HG03175 (cell line): ENCODE data around the gene CHEK2.
"Not testable (repeated sequence)": the region's sequence is repeated elsewhere in the genome, so short reads cannot be mapped to it uniquely, and the experiment has no call there.

Experiments used
- ATAC-seq: cut with Tn5 transposase; IDR thresholded peaks from one replicate; pipeline ENCODE4 v1.9.1; 2021; ENCODE audit warnings: mild to moderate bottlenecking, moderate library complexity; ENCODE audit not compliant: unreplicated experiment

CHEK2 gene

DNA sequence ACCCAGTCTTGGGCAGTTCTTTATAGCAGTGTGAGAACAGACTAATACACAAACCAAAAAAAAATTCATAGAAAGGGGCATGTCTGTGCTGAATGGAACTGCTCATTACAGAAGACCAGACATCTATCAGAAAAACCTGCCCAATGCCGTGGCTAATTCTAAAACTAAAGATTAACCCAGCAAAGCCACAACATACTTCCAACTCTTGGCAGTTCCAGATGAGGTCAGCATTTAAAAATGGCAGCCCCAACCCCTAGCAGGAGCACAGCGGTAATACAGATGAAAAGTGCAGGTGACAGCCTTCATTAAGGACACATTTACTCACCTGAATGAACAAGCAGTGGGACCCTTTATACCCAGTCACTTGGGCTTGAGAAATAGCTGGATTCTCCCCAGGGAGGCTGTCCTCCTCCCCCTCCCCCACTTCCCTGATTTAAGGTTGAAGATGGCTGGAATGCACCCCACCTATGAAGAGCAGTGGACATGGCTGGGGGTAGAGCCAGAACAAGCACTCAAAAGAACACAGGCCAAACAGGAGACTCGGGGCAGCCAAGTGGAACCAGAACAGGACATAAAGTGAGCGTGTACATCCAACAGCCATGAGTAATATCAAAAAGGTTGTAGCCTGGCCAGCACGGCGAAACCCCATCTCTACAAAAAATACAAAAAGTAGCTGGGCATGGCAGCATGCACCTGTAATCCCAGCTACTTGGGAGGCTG is 48.4 kb downstream of the CHEK2 start:
- ATAC-seq, result not testable (repeated sequence)

DNA sequence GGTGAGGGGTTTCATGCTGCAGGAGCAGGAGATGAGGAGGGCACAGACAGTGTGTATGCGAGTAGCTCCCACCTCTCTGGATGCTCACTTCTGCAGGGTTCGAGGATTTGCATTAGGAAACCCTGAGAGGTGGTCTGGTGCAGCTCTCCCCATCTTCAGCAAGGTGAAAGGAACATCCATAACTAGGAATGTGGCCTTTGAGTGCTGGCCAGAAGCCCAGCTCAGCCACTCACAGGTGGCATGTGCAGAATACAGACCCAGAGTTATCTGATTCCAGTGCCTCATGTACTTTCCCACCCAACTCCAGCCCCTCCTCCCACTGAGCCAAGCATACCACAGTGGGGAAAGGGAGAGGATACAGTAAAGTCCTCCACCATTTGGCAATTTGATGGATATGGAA is 51.8 kb downstream of the CHEK2 start:
- not testable (repeated sequence) for ATAC-seq

DNA sequence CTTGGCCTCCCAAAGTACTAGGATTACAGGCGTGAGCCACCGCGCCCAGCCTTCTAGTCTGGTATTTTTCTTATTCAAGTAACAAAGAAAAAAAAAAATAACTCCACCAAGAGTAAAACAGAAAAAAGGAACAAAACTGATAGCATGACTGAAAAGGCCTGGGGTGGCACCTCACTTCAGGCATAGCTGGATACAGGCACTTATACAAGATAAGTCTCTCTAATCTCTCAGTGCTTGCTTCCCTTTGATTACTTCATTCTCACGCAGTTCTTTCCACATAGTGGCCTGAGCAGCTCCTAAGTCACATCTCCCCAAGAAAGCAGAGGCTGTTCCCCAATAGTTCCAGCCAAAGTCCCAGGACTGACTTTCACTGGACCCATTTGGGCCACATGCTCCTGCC is 58.7 kb downstream of the CHEK2 start:
- ATAC-seq, result not testable (repeated sequence)

DNA sequence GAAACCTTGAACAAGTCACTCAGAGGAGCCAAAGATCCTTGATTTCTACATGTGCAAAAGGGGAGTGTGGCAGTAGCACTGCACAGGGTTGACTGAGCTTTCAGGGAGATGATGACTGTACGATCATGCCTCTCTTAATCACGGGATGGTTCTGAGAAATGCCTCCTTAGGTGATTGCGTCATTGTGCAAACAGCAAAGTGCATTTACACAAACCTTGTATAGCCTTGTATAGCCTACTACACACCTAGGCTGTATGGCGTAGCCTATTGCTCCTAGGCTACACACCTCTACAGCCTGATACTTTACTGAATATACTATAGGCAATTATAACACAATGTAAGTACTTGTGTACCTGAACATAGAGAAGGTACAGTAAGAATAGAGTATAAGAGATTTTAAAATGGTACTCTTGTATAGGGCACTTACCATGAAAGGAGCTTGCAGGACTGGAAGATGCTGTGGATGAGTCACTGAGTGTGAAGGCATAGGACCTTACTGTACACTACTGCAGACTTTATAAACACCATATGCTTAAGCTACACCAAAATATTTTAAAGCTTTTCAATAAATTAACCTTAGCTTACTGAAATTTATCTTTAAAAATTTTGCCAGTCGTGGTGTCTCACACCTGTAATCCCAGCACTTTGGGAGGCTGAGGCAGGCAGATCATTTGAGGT is 60.7 kb downstream of the CHEK2 start:
- ATAC-seq, result not testable (repeated sequence)

DNA sequence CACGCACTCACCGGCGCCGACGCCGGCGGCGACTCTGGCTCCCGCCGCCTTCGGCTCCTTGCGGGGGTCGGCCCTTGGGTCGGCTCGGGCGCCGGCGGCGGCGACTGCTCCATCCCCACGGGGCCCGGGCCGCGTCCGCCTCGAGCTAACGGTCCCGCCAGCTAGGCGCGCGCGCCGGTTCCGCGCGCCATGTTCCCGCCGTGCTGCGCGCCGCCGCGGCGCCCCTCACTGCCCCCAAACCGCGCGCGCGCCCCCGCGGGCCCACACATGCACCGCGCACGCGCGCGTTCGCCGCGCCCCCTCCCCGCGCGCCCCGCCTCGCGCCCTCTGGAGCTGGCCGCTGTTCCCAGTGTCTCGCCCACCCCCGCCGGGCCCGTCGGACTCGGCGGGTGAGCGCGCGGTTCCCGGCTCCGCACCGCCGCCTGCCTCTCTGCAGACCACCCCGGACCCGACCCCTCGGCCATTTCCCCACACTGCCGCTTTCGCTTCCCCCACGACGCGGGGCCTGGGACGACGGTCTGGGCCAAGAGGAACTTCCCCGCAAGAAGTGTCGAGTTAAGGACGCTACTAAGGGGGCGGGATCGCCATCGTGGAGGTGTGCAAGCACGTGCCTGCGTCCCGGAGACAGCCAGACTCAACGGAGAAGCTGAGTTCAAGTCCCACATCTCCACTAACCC is 61.9 kb downstream of the CHEK2 start, which contains the start of gene TTC28:
Gene TTC28, minus strand, starts transcription at position 230 of the 677 bp plus-strand sequence. Its CDS starts 117 bp downstream, at position 113.
- not testable (repeated sequence) for ATAC-seq

DNA sequence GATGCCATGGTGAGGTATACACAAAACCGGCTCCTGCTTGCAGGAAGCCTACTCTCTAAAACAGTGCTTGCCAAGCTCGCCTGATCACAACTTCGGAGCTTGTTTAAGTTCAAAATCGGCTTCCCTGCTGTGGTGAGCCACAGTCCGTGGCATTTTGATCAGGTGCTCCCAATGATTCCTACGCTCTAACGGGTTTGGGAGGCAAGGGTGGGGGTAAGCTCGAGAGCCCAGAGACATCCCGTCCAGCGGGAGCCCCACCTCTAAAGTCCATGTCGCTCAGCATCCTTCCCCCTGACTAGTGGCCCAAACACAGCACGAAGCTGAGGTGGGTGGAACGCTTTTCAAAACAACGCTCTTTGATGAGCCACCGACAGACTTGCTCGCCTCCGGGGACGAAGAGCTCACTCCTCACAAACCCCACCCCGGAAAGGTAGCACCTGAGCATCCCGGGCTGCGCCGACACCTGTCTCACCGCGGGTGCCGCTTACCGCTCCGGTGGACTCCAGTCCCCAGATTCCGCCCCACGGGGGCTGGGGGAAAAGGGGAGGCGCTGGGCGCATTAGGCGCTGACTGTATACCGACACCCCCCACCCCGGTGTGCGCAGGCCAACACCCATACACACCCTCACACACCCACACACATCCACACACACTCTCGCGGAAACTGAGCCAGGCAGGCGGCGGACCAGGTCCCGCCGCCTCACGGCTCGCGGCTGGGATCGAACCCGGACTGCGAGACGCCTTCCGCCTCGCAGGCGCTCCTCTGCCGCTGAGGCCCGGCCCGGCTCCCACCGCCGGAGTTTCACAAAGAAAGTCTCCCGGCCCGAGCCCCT is 62.6 kb downstream of the CHEK2 start:
- ATAC-seq, result not testable (repeated sequence)

DNA sequence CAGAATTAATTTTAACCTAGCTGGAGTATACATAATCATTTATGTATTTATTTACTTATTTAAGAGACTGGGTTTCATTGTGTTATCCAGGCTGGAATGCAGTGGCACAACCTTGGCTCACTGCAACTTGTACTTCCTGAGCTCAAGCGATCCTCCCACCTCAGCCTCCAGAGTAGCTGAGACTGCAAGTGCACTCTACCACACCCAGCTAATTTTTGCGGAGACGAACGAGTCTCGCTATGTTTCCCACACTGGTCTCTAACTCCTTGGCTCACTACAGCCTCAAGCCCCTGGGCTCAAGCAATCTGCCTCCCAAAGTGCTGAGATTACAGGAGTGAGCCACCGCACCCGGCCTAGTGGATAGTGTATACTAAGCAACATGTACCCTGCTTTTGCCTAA is 63.5 kb downstream of the CHEK2 start:
- ATAC-seq, result not testable (repeated sequence)

DNA sequence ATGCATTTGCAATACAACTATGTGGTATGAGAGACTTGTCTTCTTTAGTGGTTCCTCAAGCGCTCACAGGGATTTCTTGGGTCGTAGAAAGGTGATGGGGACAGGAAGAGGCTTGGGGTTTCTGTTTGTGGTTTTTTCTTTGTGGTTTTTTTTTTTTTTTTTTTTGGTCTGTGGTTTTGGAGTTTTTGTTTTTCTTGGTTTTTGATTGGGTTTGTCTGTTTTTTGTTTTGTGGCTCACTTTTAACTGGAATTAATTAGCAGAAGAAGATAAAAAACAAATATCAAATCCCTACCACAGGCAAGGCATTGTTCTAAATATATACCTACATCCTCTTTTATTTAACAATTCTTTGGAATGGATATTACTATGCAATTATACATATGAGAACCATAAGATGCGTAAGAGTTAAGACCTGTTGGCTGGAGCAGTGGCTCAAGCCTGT is 67.5 kb downstream of the CHEK2 start:
- ATAC-seq, result peak; percentile 57

DNA sequence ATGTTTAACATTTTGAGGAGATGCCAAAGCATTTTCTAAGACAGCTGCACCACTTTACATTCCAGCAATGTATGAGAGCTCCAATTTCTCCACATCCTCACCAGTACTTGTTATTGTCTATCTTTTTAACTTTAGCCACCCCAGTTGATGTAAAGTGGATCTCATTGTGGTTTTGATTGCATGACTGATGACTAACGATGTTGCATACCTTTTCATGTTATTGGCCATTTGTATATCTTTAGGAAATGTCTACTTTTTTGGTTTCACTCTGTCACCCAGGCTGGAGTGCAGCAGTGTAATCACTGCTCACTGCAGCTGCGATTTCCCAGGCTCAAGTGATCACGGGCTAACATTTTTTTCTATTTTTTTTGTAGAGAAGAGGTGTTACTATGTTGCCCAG is 70.9 kb downstream of the CHEK2 start:
- no peak for ATAC-seq

DNA sequence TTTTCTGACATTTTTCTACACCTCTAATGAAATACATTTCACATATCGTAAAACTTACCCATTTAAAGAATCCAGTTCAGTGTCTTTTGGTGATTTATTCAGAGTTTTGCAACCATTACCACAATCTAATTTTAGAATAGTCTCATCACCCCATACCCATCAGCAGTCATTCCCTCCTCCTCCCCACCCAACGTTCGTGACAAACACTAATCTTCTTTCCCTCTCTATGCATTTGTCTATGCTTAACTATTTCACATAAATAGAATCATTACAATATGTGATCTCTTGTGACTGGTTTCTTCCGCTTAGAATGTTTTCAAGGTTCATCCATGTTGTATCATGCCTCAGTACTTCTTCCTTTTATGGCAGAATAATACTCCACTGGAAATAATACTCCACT is 71.5 kb downstream of the CHEK2 start:
- no peak for ATAC-seq

DNA sequence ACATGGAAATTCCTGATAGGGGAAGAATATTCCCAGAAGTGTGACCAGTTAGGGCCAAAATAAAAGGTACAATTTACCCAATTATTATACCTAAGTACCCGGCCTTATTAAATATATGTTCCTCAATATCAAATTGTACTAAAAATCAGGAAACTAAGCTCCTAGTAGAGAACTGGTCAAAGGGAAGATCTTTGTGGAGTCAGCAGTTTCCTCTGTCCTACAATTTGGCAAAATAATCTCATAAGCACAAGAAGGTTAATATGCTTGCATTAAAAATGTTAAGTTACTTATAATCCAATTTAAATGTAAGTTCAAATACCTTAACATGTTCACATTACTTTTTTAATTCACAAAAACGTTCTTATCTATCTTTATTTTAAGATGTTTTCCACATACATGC is 72.2 kb downstream of the CHEK2 start:
- ATAC-seq, result no peak

DNA sequence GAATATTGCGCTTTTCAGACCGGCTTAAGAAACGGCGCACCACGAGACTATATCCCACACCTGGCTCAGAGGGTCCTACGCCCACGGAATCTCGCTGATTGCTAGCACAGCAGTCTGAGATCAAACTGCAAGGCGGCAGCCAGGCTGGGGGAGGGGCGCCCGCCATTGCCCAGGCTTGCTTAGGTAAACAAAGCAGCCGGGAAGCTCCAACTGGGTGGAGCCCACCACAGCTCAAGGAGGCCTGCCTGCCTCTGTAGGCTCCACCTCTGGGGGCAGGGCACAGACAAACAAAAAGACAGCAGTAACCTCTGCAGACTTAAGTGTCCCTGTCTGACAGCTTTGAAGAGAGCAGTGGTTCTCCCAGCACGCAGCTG is 78.1 kb downstream of the CHEK2 start:
- ATAC-seq, result not testable (repeated sequence)

DNA sequence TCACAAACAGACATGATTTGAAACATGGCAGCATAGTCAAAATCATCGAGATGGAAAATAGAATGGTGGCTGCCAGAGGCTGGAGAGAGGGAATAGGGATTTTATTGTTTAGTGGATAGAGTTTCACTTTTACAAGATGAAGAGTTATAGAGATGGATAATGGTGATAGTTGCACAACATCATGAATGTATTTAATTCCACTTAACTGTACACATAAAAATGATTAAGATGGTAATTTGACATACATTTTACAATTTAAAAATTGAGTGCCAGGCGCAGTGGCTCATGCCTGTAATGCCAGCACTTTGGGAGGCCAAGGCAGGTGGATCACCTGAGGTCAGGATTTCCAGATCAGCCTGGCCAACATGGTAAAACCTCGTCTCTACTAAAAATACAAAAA is 83.2 kb downstream of the CHEK2 start:
- ATAC-seq, result no peak

DNA sequence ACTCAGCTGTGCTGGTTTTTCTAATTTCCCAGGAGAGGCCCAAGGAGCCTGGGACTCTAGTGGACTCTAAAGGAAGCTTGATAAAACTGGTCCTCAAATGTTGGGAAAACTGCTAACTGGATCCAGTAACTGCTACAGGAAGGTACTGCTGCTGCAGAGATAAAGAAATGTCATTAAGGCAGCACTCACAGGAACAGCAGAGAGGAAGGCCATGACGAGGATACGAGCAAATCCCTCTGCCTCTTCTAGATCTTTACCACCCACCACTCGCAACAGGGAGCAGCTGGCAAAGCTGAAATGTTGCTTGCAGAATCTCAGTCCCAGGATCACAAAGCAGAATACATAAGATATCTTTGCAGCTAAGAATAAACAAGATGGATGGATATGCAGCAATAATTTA is 85.4 kb downstream of the CHEK2 start:
- ATAC-seq, result no peak

DNA sequence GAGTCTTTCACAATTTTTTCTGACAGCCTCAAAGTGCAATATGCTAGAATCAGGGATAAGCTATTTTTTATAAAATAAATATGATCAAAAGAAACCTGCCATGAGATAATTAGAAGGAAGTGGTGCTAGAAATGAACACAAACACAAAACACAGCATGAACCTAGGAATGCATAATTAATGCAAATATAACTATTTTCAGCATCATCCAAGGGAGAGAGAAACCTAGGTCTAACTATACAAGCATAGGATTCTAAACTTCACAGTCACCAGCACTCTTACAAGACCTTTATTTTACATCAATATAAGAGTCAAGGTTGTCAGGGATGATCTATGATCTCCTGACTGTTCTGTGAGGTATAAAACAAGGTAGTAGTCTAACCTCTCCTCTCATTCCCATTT is 91.2 kb downstream of the CHEK2 start:
- no peak for ATAC-seq

DNA sequence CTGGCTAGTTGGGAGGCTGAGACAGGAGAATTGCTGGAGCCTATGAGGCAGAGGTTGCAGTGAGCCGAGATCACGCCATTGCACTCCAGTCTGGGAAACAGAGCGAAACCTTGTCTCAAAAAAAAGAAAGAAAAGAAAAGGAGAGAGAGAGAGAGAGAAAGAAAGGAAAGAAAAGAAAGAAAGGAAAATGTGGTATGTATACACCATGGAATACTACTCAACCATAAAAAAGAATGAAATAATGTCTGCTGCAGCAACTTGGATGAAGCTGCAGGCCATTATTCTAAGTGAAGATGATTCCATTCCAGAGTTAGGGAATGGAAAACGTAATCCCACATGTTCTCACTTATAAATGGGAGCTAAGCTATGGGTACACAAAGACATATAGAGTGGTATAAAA is 92.8 kb downstream of the CHEK2 start:
- ATAC-seq, result no peak

DNA sequence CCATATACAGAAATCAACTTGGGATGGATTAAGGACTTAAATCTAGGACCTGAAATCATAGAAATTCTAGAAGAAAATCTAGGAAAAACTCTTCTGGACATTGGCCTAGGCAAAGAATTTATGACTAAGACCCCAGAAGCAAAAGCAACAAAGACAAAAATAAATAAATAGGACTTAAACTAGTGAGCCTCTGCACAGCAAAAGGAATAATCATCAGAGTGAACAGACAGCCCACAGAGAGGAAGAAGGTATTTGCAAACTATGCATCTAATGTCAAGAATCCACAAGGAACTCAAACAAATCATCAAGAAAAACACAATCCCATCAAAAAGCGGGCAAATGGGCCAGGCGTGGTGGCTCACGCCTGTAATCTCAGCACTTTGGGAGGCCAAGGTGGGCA is 94.4 kb downstream of the CHEK2 start:
- ATAC-seq, result no peak

DNA sequence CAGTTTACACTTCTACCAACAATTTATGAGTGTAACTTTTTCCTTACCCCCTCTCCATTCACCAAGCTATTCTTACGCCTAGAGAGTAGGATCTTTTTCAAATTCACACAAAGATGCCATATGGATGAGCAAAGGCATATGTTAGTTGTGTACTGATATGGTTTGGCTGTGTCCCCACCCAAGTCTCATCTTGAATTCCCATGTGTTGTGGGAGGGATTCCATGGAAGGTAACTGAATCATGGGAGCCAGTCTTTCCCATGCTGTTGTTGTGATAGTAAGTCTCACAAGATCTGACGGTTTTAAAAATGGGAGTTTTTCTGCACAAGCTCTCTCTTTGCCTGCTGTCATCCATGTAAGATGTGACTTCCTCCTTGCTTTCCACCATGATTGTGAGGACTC is 102.3 kb downstream of the CHEK2 start:
- no peak for ATAC-seq
